ENCODE results near the gene ZNF335. TPM values are rescaled to one million over a fixed set of nuclear protein-coding genes. Genes with fewer than 3 reads are reported as not detected.
"Not testable (repeated sequence)": the region's sequence is repeated elsewhere in the genome, so short reads cannot be mapped to it uniquely, and the experiment has no call there.

Gene ZNF335
- total RNA-seq, 1 experiment from 2014 or later, result 12.0 TPM

DNA sequence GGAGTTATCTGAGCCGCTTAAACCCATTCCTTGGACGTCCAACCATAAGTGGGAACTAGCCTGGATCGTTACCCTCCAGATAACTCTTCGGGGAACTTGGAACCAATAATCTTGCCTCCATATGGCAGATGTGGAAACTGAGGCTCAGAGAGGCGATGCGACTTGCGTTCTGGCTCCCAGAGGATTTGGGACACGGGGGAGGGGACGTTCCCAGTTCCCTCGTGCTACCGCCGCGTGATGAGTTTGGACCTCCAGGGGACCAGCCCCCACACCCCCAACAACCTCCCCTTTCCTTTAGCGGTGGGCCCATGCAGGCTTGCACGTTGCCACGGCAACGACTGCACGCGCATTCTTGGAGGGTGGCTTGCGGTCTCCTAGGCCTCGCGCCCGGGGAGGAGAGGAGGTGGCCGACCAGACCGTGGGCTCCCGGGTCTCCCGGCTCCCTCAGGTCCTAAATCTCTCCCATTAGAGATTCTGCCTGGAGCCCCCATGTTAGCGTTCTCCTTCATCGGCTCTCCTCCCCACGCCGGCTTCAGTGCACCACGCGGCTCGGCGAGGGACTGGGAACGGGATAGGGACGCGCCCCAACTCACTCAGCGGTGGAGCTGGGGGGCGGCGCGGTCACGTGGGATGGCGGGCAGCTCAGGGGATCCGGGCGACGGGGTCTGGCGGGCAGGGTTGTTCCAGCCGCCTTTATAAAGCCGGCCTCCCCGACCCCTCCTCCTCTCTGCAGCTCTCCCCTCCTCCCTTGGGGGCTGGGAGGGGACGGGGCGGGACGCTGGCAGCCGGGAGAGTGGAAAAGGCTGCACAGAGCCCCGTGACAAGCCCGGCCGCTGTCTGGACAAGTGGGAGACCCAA, 60.3 kb downstream of the ZNF335 start, which contains the start of gene PLTP:
TSS of gene PLTP (minus strand) at position 670 of the 858 bp plus-strand sequence. CDS start 703 bp downstream, outside the sequence.
- peak; percentile 80 for DNase-seq (ENCODE audit: low read depth)

DNA sequence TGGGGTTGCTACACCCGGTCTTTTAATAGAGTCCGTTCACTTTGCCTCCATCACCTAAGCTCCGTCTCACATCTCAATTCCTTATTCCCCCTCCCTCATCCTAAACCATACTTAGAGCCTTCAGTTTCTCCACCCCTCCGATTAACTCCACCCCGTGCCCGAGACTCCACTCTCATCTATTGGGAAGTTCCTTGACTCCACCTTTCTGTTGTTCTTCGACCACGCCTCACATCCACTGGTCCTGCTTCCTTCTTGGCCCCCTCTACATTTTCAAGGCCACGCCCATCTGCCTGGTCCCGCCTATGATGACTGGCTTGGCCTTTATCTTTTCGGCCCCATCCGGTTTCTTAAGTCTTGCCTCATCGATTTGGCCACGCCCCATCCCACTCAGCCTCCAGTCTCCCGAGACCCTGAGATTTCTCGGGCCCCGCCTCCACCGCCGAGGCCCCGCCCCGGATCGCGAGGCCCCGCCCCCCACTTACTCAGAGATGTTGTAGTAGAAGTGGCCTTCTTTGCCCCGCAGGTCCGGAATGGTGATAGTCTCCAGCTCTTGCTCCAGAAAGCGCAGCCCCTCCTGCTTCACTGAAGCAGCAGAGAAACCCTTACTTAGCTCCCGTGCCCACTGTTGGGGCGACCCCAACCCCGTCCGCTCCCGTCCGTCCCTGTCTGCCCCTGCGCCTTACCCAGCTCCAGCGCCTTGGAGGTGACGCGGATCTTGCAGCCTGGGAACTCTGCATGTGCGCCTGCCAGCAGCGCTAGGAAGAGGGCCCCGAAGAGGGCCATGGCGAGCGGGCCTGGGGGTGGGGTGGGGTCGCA, 61.1 kb downstream of the ZNF335 start:
- peak; percentile 100 for DNase-seq (ENCODE audit: low read depth)

DNA sequence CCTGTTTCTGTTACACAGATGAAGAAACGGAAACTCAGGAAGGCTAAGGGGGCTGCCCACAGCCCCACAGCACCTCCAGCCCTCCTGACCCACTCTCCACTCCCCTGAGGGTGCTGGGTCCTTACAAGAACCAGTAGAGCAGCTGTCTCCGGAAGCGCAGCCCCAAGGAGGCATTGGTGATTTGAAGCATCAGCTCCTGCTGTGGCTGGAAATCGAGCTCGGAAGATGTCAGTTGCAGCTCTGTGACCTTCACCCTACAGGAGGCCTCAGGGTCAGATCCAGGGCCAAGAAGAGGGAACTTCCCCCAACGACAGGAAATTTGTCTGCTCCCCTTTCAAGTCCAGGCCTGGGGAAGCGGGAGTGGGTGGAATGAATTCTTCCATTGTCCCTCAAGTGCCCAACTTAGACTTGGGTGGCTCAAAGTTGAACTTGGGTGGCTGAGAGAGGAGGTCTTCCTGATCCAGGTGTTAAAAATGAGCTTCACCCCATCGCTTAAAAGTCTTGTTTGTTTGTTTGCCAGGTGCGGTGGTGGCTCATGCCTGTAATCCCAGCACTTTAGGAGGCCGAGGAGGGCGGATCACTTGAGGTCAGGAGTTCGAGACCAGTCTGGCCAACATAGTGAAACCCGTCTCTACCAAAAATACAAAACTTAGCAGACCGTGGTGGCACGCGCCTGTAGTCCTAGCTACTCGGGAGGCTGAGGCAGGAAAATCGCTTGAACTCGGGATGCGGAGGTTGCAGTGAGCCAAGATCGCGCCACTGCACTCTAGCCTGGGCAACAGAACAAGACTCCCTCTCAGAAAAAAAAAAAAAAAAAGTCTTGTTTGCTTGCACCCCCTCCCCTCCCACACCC, 62.0 kb downstream of the ZNF335 start:
- no peak for DNase-seq (ENCODE audit: low read depth)

DNA sequence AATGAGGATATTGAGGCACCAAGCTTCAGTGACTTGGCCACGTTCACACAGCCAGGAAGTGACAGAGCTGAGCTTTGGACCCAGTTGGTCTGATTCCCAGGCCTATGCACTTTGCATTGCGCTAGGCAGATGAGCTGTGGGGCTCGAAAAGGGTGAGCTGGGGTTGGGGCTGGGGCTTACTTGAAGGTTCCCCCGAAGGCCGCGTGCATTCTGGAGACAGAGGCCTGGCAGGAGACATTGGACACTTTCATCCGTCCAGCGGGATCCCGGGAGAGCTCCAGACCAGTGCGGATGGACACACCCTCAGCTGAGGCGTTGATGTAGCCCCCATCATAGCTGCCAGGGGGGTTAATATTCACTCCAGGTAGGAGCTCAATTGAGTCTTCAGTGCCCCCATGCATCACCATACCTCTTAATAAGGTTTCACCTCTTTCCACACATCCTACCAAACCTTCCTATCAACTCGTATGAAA, 62.6 kb downstream of the ZNF335 start:
- DNase-seq (ENCODE audit: low read depth), result no peak

DNA sequence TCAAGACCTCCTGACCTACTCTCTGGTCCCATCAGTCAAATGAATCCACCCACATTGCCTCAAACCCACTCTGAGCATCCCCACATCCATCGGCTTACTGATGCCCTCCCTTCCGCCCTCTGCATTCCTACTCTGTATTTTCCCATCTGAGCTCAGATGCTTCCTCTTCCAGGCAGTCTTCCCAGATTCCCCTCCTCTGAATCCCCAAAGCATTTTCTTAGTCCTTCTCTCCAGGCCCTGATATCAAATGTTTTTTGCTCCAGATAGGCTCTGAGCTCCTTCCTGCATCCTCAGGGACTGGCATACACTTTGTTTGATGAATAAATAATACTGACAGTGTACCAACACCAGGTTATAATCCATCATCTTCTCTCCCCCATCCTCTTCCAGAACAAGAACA, 63.9 kb downstream of the ZNF335 start:
- DNase-seq (ENCODE audit: low read depth), result no peak

DNA sequence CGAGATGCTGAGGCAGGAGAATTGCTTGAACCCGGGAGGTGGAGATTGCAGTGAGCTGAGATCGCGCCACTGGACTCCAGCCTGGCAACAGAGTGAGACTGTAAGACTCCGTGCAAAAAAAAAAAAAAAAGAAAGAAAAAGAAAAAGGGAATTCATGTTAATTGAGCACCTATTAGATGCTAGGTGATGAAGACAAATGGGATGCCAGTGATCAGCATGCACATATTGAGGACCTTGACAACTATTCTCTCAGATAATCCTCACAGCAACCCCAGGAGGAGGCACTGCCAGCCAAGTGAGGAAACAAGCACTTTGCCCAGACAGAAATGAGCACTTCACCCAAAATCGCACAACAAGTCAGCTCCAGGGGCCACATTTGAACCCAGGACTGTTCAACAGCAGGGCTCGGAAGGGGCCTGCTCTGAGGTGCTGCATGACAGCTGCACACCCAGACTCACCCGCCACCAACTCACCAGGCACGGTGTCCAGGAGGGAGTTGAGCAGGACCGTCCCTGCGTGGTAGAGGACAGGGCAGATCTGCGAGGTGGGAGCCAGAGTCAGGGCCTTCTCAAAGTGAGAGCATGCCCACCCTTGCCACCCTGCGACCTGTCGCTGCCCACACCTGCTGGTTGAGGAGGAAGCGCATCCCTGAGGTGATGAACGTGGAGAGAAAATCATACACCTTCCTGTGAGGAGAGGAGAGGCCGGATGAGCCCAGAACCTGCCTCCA, 64.6 kb downstream of the ZNF335 start:
- DNase-seq (ENCODE audit: low read depth), result no peak

DNA sequence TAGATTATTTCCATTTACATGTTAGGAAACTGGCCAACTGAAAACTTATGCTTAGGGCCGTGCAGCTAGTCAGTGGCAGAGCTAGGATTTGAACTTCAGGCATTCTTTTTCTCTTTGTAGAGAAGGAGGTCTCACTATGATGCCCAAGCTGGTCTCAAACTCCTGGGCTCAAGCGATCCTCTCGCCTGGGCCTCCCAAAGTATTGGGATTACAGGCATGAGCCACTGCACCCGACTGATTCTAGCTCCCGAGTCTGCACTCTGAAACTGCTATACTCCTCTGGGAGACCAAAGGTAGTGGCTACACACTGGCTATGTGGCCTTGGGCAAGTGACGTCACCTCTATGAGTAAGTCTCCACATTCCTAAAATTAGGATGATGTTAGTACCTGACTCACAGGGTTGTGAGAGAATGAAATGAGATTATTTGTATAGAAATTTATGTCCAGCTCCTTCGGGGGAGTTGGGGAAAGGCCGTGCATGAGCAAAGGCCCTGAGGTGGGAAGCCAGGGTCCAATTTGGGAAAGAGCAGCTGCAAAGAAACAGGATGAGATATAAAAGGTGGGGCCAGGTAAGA, 66.4 kb downstream of the ZNF335 start:
- peak; percentile 94 for DNase-seq (ENCODE audit: low read depth)

DNA sequence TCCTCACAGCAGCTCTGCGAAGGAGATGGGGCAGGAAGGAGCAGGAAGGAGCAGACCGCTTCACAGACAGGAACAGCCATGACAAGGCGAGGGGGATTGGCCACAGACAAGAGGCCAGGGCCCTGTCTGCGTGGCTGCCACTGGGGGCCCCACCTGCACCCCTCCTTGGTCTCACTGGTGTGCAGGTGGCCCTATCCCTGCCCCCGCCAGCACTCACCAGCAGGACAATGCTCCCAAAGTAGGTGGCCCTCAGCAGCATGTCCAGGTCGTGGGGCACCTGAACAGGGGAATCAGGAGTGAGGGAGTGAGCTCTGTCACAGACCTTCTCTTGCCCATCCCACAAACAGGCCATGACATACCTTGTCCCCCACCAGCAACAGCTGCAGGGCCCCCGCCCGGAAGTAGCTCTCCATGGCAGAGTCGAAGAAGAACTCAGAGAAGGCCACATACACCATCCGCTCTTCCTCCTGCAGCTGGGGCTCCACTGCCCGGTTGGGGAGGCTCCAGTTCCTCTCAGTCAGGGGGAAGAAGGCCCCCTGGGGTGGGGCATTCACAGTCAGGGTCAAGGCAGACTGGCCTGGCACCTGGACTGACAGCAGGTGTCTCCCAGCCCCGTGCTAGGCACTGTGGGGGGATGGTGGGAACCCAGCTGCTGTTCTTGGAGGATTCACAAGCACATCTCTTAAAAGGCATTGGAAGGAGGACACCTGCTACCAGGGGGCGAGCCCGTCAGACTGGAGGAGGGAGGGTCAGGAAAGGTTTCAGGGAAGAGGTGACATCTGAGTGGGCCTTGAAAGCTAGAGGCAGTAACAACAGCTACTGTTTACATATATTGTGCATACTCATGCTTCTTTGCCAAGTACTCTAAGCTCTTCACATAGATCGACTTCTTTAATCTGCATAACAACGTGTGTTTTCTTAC, 67.2 kb downstream of the ZNF335 start:
- DNase-seq (ENCODE audit: low read depth), result no peak

DNA sequence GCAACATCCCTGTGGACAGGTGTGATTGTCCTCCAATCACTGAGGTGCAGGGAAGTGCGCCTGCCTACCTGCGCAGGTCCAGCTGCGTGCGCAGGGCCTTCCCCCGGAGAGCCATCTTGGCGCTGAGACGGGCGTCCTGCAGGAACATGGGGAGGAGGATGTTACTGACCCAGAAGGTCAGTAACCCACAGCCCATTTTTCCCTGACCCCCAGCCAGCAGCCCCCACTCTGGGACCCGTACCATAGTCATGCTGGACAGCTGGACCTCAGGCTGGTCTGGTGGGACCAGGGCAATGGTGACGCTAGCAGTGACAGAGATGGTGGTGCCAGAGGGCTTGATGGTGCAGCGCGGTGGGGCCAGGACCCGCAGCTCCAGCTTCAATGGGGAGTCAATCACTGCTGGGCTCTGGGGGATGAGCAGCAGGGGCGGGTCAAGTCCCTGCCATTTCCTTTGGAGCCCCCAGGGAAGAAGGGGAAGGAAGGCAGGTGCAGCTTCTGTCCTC, 69.8 kb downstream of the ZNF335 start:
- DNase-seq (ENCODE audit: low read depth), result no peak

DNA sequence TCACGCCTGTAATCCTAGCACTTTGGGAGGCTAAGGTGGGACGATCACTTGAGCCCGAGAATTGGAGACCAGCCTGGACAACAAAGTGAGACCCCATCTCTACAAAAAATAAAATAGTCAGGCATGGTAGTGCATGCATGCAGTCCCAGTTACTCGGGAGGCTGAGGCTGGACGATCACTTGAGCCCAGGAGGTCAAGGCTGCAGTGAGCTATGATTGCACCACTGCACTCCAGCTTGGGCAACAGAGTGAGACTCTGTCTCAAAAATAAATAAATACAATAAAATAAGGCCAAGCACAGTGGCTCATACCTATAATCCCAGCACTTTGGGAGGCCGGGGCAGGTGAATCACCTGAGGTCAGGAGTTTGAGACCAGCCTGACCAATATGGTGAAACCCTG, 70.7 kb downstream of the ZNF335 start:
- DNase-seq (ENCODE audit: low read depth), result not testable (repeated sequence)

DNA sequence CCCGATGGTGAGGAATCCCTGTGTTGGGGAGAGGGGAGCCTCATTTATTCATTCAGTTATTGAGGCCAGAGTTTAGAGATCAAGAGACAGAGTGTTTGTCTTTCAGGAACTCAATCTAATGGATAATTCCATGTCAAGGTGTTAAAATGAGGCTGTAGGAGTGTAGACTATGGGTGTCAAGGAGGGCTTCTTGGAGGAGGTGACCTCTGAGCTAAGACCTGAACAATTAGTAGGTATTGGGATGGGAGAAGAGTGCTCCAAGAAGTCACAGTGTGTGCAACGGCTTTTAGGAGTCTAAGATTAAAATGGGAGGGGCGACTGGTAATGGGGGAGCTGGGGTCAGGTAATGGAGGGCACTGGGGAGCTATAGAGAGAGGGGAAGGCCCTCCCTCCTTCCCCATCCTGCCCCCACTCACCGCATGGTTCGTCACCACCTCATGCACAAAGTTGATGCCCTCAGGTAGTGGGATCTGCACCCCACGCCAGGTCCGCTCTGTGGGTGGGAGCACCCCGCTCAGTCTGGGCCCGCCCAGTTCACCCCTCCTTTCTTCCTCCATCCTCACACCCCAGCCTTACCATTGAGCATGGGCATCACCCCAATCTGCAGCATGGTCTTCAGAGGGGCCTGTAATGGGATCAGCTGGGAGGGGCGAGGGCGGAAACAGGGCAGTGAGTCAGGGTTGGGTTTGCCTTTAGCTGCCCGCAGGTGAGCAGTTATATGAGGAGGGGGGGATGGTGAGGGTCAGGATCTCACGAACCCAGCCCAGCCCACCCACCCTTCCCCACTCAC, 72.8 kb downstream of the ZNF335 start:
- no peak for DNase-seq (ENCODE audit: low read depth)

Other genes starting within 250 kb of the ZNF335 start
- gene SPINT4, start 249.9 kb downstream of the ZNF335 start, total RNA-seq (2014; rRNA removed; shearing (Covaris generic)), result not detected in 2 replicates
- gene WFDC3, start 180.3 kb downstream of the ZNF335 start, total RNA-seq (2014; rRNA removed; shearing (Covaris generic)), result 3.6 and 8.8 TPM in 2 replicates
- gene DNTTIP1, start 180.2 kb downstream of the ZNF335 start, total RNA-seq (2014; rRNA removed; shearing (Covaris generic)), result 44.1 and 51.4 TPM in 2 replicates
- 606 and 673 TPM in 2 replicates for gene UBE2C, start 159.6 kb downstream of the ZNF335 start, total RNA-seq (2014; rRNA removed; shearing (Covaris generic))
- 0.36 TPM in 1 of 2 replicates, not detected in the other for gene TNNC2, start 144.9 kb downstream of the ZNF335 start, total RNA-seq (2014; rRNA removed; shearing (Covaris generic))
- gene SNX21, start 138.4 kb downstream of the ZNF335 start, total RNA-seq (2014; rRNA removed; shearing (Covaris generic)), result 54.1 and 59.8 TPM in 2 replicates
- gene ACOT8, start 114.8 kb downstream of the ZNF335 start, total RNA-seq (2014; rRNA removed; shearing (Covaris generic)), result 102 and 119 TPM in 2 replicates
- 9.3 and 9.4 TPM in 2 replicates for gene ZSWIM3, start 114.6 kb downstream of the ZNF335 start, total RNA-seq (2014; rRNA removed; shearing (Covaris generic))
- 17.0 and 20.4 TPM in 2 replicates for gene ZSWIM1, start 91.0 kb downstream of the ZNF335 start, total RNA-seq (2014; rRNA removed; shearing (Covaris generic))
- gene SPATA25, start 84.6 kb downstream of the ZNF335 start, total RNA-seq (2014; rRNA removed; shearing (Covaris generic)), result 0.98 TPM in 1 of 2 replicates, not detected in the other
- 3.0 and 5.5 TPM in 2 replicates for gene NEURL2, start 81.0 kb downstream of the ZNF335 start, total RNA-seq (2014; rRNA removed; shearing (Covaris generic))
- gene CTSA, start 80.9 kb downstream of the ZNF335 start, total RNA-seq (2014; rRNA removed; shearing (Covaris generic)), result 168 and 187 TPM in 2 replicates
- 36.8 and 47.1 TPM in 2 replicates for gene PLTP, start 60.0 kb downstream of the ZNF335 start, total RNA-seq (2014; rRNA removed; shearing (Covaris generic))
- gene PCIF1, start 37.5 kb downstream of the ZNF335 start, total RNA-seq (2014; rRNA removed; shearing (Covaris generic)), result 11.5 and 13.6 TPM in 2 replicates
- 3.0 and 4.7 TPM in 2 replicates for gene MMP9, start 36.7 kb upstream of the ZNF335 start, total RNA-seq (2014; rRNA removed; shearing (Covaris generic))
- 0.96 TPM in 1 of 2 replicates, not detected in the other for gene SLC12A5, start 57.0 kb upstream of the ZNF335 start, total RNA-seq (2014; rRNA removed; shearing (Covaris generic))
- gene NCOA5, start 117.8 kb upstream of the ZNF335 start, total RNA-seq (2014; rRNA removed; shearing (Covaris generic)), result 14.7 and 15.1 TPM in 2 replicates
- 0.72 and 1.7 TPM in 2 replicates for gene CD40, start 146.1 kb upstream of the ZNF335 start, total RNA-seq (2014; rRNA removed; shearing (Covaris generic))

Measured in RPMI7951 (cell line).